ENCODE data around the gene CETP.

GRCh38 chr16:56921571-56921970, 40.2 kb upstream of the CETP start:
- no peak for TF ChIP-seq CTCF (IDR thresholded peaks at IDR 0.05; ENCODE audit: borderline replicate concordance, extremely low read depth, low read length, poor library complexity, severe bottlenecking)
- TF ChIP-seq EZH2 (IDR thresholded peaks at IDR 0.05; ENCODE audit: borderline replicate concordance, low read depth, low read length, severe bottlenecking) = no peak
